Thoracic aorta (tissue), 2 donors: Measurements from ENCODE around the gene ZNF433. TPM values are rescaled to one million over a fixed set of nuclear protein-coding genes. Genes with fewer than 3 reads are reported as not detected.

Source experiments
- total RNA-seq, 2 donors: library from RNA; depleted of rRNA; stranded (reverse); fragments of >200 nt; gene quantifications; one replicate each; pipeline versions ENCODE4 v1.1.0 to v1.2.3, GENCODE V29; 2016

Gene ZNF433
- total RNA-seq, 2 donors from 2014 or later, result 6.6 to 7.0 TPM

Other genes with a start within 250 kb of the ZNF433 start
- 1 to 10 TPM; 3.7 to 3.9 TPM for gene ZNF491, start 237.2 kb downstream of the ZNF433 start, total RNA-seq
- gene ZNF440, start 221.4 kb downstream of the ZNF433 start, total RNA-seq, result 10 to 100 TPM in 1 of 2 donors, 1 to 10 TPM in 1; 7.3 to 23.5 TPM
- gene ZNF439, start 187.0 kb downstream of the ZNF433 start, total RNA-seq, result 10 to 100 TPM; 13.8 to 28.2 TPM
- gene ZNF69, start 147.9 kb downstream of the ZNF433 start, total RNA-seq, result 10 to 100 TPM; 10.4 to 15.0 TPM
- 10 to 100 TPM; 12.5 to 20.0 TPM for gene ZNF700, start 110.6 kb downstream of the ZNF433 start, total RNA-seq
- 1 to 10 TPM; 2.3 to 5.9 TPM for gene ZNF763, start 70.6 kb downstream of the ZNF433 start, total RNA-seq
- gene ZNF878, start 17.3 kb upstream of the ZNF433 start, total RNA-seq, result 1 to 10 TPM in 1 of 2 donors, not detected in 1; 1.4 TPM
- 1 to 10 TPM; 4.7 to 9.0 TPM for gene ZNF844, start 29.1 kb upstream of the ZNF433 start, total RNA-seq
- 1 to 10 TPM; 2.2 to 4.3 TPM for gene ZNF20, start 104.7 kb upstream of the ZNF433 start, total RNA-seq
- gene ZNF625, start 121.1 kb upstream of the ZNF433 start, total RNA-seq, result 1 to 10 TPM; 3.1 to 7.3 TPM
- 10 to 100 TPM; 12.7 to 27.7 TPM for gene ZNF136, start 127.4 kb upstream of the ZNF433 start, total RNA-seq